ENCODE measurements around the gene VEPH1.

Gene VEPH1

GRCh38 chr3:157527131-157527881, 24.1 kb upstream of the VEPH1 start:
- Histone ChIP-seq H3K27ac (peak overlapping the region in 3 of 21 experiments; percentile 26 to 79 (median 31)), H3K4me3 (no peak overlapping the region)

DNA sequence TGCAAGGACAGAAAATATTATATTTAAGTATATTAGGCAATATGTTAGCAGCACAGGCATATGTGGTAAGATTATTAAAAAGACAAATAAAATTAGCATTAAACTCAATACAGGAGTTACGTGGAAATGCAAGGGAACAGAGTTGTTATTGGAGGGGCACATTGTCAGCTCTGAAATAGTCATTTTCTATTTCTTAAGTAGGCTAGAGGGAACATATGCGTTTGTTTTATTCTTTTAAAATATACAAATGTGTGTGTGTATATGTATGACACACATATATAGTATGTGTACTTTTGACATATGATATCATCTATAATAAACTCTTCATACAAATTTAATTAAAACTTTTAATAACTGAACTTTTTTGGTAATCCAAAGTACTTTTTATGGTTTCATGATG, 22.8 kb upstream of the VEPH1 start:
- Histone ChIP-seq H3K27ac (no peak overlapping the region), H3K4me3 (no peak overlapping the region)

DNA sequence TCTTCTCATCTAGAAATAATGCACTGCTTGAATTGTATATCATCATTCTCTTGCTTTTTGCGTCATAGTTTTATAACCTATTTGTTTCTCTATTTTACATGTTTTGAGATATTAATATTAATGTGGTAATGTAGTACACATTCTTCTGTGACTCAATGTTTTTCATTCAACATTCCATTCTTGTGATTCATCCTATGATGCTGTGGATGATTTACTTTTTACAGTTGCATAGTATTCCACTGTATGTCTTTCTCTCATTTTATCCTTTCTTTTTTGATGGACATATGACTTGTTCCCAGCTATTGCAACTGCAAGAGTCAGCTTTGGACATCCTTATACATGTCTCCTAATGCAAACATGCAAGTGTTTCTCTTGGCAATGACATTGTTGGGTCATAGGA, 20.6 kb upstream of the VEPH1 start:
- Histone ChIP-seq H3K27ac (no peak overlapping the region), H3K4me3 (no peak overlapping the region)

DNA sequence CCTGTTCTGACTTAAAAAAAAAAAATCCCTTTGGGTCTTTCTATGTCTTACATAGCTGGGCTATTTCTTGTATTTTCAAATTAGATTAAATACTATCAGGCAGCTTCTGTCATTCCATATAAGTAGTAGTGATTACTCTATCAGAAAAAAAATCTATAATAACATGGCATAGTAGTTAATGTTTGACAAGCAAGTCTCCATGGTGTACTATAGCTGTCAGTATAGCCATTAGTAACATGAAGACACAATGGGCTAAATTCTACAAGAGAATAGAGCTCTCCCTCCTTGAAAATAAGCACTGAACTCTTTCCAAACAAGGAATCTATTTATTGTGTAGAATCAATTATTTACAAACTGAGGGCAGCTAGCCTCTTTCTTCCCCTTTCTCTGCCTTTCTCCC, 19.4 kb upstream of the VEPH1 start:
- no peak overlapping the region for H3K27ac ChIP-seq
- no peak overlapping the region for H3K4me3 ChIP-seq

DNA sequence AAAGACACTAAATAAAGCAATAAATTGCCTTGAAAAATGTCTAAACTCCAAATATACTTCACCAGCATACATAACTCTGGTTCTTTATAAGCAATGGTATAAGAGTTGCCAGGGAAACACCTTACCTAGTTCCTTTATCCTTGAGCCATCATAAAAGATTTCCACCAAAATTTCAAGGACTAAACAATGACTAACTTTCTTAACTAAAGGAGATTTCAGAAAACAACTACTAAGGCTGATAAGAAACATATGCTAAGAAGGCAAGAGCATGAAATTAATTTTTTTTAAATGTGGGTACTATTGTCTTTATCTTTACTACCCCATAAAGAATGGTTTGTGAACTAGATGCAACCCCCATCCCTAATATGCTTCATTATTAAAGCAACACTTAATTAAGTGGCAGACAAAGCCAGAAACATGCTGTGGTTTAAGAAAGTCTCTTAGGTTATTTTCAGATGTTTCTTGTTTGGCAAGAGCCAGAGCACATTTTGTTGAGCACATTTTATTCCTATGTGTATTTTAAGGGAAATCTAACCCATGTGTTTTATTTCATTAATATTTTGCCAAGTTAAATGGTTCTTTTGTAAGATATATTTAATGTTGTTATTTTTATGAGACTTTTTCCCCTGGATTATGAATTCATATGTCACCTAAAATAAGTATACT, 17.4 kb upstream of the VEPH1 start:
- no peak overlapping the region for H3K27ac ChIP-seq
- H3K4me3 ChIP-seq, result no peak overlapping the region

GRCh38 chr3:157518881-157519280, 15.7 kb upstream of the VEPH1 start:
- H3K27ac ChIP-seq, result no peak overlapping the region
- no peak overlapping the region for H3K4me3 ChIP-seq

DNA sequence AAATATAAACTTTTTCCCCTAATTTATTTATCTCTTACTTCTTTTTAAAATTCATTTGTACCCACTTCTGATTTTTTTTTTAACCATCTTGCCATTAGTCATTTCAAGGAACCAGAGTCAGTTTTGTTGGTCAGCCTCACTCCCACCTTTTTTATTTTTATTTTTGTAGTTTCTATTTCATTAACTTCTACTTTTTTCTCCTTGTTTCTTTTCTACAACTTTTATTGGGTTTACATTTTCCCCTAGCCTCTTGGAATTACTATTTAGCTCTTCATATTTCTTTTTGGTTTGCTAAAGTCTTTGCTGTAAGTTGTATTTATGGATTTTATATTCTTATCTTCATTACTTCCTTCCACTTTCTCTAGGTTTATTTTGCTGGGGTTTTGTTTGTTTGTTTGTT, 13.7 kb upstream of the VEPH1 start:
- Histone ChIP-seq H3K4me3 (no peak overlapping the region), H3K27ac (no peak overlapping the region)

DNA sequence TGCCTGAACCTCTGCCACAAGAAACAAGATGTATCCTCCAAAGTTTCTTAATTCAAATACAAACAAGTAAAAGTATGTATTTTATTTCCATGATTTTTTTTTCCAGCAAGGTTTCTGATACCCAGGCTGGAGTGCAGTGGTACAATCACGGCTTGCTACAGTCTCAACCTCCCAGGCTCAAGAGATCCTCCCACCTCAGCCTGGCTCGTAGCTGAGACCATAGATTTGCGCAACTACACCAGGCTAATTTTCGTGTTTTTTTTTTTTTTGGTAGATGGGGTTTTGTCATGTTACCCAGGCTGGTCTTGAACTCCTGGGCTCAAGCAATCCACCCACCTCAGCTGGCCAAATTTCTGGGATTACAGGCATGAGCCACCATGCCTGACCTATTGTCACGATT, 12.2 kb upstream of the VEPH1 start:
- H3K27ac ChIP-seq, result no peak overlapping the region
- H3K4me3 ChIP-seq, result no peak overlapping the region

DNA sequence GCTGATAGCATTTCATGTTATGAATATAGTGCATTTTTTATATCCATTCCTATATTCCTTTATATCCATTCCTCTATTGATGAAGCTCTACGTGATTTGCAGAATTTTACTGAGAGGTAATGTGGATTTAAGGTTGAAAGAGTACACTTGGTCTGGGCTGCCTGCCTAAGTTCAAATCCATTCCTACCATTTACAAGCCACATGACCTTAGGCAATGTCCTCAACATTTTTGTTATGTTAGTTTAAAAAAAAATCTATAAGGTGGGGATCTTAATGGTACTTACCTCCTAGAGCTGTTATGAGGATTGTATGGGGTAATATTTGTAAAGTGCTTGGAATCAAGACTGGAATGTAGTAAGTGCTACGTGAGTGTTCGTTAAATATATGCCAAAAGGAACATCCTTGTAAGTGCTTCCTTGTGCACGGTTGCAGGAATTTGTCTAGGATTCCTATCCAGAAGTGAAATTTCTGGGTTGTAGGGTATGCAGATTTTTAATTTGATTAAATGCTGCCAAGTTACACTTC, 11.2 kb upstream of the VEPH1 start:
- H3K4me3 ChIP-seq, result no peak overlapping the region
- H3K27ac ChIP-seq, result no peak overlapping the region

DNA sequence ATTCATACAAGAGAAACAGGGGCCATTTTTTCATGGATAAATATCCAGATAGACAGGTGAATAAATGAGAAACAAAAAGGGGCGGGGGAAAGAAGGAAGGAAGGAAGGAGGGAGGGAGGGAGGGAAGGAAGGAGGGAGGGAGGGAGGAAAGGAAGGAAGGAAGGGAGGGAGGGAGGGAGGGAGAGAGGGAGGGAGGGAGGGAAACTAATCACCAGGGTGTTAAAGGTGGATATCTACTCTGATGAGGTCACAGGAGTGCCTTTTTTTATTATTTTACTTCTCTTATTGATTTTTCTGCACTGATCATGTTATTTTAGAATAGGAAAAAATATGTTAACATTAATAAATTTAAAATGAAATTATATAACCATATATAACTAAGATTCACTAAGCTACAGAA, 10.4 kb upstream of the VEPH1 start:
- Histone ChIP-seq H3K27ac (no peak overlapping the region), H3K4me3 (no peak overlapping the region)

DNA sequence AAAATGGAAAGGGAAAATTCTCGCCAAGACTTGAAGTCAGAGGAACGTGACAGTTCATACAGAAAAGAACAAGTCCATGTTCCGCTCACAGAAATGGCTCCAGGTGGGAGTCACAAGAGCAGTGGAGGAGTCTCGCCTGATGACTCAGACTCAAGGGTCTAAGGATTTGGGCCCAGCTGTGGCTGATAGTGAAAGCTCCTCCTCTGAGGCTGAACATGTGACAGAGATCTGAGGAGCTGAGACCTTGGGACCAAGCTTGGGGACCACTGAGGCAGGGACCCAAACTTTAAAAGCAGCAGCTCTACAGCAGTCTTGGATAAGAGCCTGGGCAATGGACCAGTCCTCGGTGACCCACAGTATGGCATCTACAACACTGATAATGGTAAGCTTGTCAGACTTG, 9.3 kb upstream of the VEPH1 start:
- H3K27ac ChIP-seq, result no peak overlapping the region
- no peak overlapping the region for H3K4me3 ChIP-seq

GRCh38 chr3:157508461-157508860, 5.2 kb upstream of the VEPH1 start:
- Histone ChIP-seq H3K27ac (no peak overlapping the region), H3K4me3 (no peak overlapping the region)

- no peak overlapping the region for H3K27ac ChIP-seq
- no peak overlapping the region for H3K4me3 ChIP-seq
These were observed 1.4 kb downstream of the VEPH1 start for GRCh38 chr3:157501863-157502262.

DNA sequence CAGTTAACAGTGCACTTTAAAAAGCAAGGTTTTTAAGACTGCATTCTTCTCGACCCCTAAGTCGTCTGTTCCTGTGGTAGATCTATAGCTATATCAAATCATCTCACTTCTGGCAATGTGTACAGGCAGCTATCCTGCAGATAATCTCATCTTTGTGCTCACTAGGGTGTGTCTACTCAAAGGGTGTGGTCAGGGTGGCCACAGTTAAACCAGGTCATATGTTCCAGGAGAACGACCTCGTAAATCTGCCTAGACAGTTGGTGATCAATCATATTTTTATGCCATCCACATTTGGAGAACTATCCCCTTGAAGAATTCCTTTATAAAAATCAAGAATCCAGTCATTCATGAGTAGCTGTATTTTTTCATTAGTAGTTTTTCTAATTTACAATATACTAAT, 3.0 kb downstream of the VEPH1 start:
- H3K27ac ChIP-seq, result no peak overlapping the region
- H3K4me3 ChIP-seq, result no peak overlapping the region

- H3K4me3 ChIP-seq, result peak overlapping the region in 2 of 7 experiments; percentile 14 to 34
- peak overlapping the region in 2 of 21 experiments; percentile 16 to 45 for H3K27ac ChIP-seq
These were observed 3.8 kb downstream of the VEPH1 start for GRCh38 chr3:157499342-157499963.

DNA sequence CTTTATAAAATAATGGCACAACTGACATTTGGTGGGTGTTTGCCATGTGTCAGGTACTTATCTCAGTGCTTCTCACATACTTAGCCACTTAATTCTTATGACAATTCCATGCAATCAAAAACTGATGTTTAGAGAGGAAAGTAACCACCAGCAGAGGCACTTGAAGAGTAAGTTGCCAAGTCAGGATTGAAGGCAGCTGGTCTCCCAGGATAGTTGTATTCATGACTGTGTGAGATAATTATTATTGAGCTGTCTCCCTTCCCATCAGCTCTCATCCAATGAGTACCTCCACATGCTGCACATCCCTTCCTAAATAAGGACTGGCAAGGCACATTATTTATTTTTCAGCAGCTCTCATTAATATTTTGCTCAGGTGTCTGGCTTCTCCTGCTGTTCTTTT, 4.8 kb downstream of the VEPH1 start:
- Histone ChIP-seq H3K4me3 (no peak overlapping the region), H3K27ac (no peak overlapping the region)

GRCh38 chr3:157495846-157496245, 7.4 kb downstream of the VEPH1 start:
- Histone ChIP-seq H3K4me3 (no peak overlapping the region), H3K27ac (no peak overlapping the region)

- Histone ChIP-seq H3K4me3 (no peak overlapping the region), H3K27ac (no peak overlapping the region)
These were observed 8.5 kb downstream of the VEPH1 start for GRCh38 chr3:157494581-157495281.

DNA sequence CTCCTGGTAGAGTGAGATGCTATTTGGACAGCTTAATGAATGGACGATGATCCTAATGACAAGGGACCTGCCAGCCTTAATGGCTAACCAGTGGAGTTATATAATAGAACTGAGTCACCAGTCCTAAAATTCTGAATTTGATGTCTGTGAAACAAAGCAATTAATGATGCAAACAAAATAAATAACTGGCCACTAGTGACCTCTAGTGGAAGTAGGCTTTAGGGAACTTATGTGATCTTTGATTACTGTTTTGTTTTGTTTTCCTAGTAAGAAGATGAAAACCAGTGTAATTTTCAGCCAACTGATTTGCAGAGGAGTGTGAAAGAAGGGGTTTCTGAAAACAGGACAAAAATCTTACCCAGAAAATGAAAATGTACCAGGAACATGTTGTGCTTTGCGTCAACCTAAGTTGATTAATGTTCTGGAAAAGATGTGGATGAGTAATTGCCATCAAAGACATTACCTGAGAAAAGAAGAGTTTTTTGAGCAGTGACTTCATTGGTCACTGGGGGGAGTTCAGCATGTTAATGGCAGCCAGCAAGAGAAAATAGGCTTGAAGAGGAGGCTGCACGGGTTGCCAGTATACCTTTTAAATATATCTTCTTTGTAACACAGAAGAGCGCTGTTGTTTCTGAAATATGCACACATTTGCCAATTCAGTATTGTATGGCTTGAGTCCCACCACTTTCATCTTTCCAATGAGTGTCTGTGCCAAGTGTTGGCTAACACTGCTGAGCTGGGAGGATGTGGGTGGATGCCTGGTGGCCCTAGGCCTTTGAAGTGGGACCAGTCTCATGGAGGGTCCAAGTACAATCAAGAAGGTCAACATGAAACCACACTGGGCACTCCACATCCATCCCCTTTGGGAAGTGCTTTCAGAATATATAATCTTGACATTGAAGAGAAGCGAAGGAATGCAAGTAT, 9.3 kb downstream of the VEPH1 start:
- H3K4me3 ChIP-seq, result no peak overlapping the region
- no peak overlapping the region for H3K27ac ChIP-seq
